Karpas-422 (cell line): ENCODE measurements around the gene TNS1. TPM values are rescaled to one million over a fixed set of nuclear protein-coding genes. Genes with fewer than 3 reads are reported as not detected.

Experiments used
- DNase-seq: peaks from one replicate; pipeline ENCODE4 v3.0.0-alpha.2; 2015
- H2AFZ ChIP-seq: fragments of 200-600 bp; sonication (generic); 2 replicates; pipeline ENCODE4 v1.6.1; 2014; ENCODE audit warnings: antibody characterized with exemption, low read length, mixed read lengths
- H3K27ac ChIP-seq: fragments of 200-600 bp; sonication (generic); 2 replicates; pipeline ENCODE4 v1.5.1; 2014; ENCODE audit warnings: mild to moderate bottlenecking, low read length, moderate library complexity
- H3K27me3 ChIP-seq: fragments of 200-600 bp; sonication (generic); 2 replicates; pipeline ENCODE4 v1.6.1; 2014; ENCODE audit warnings: low read length, mixed read lengths
- H3K36me3 ChIP-seq: fragments of 200-600 bp; sonication (generic); 2 replicates; pipeline ENCODE4 v1.6.1; 2014; ENCODE audit warnings: low read length, mixed read lengths; ENCODE audit not compliant: insufficient read depth
- H3K4me1 ChIP-seq: fragments of 200-600 bp; sonication (generic); 2 replicates; pipeline ENCODE4 v1.6.1; 2014; ENCODE audit warnings: mild to moderate bottlenecking, low read length, mixed read lengths
- H3K4me2 ChIP-seq: fragments of 200-600 bp; sonication (generic); 2 replicates; pipeline ENCODE4 v1.6.1; 2014; ENCODE audit warnings: low read length, low read depth, mild to moderate bottlenecking; ENCODE audit not compliant: poor library complexity, severe bottlenecking
- H3K4me3 ChIP-seq: fragments of 200-600 bp; sonication (generic); 2 replicates; pipeline ENCODE4 v1.5.1; 2014; ENCODE audit warnings: mild to moderate bottlenecking, antibody characterized with exemption, low read length, mixed read lengths
- H3K79me2 ChIP-seq: fragments of 200-600 bp; sonication (generic); 2 replicates; pipeline ENCODE4 v1.6.1; 2014; ENCODE audit warnings: mild to moderate bottlenecking, low read length, mixed read lengths
- H3K9ac ChIP-seq: fragments of 200-600 bp; sonication (generic); 2 replicates; pipeline ENCODE4 v1.6.0; 2014; ENCODE audit warnings: low read length
- H3K9me2 ChIP-seq: fragments of 200-600 bp; sonication (generic), shearing (Covaris generic); replicated peaks from 2 replicates; pipeline ENCODE4 v1.6.0; 2014; ENCODE audit warnings: mild to moderate bottlenecking, low read length, moderate library complexity; ENCODE audit not compliant: insufficient read depth
- H3K9me3 ChIP-seq: fragments of 300-700, 200-600 bp; sonication (generic); 2 replicates; pipeline ENCODE4 v1.6.1; 2014; ENCODE audit warnings: low read length, mixed read lengths
- H4K20me1 ChIP-seq: fragments of 200-600 bp; sonication (generic); 2 replicates; pipeline ENCODE4 v1.6.1; 2014; ENCODE audit warnings: mild to moderate bottlenecking, antibody characterized with exemption, low read length, low read depth; ENCODE audit not compliant: insufficient read depth
- total RNA-seq: library from RNA; depleted of rRNA; stranded (reverse); fragments of >200 nt; shearing (Covaris generic); gene quantifications from 2 replicates; pipeline ENCODE4 v1.2.3, GENCODE V29; 2014; ENCODE audit warnings: low replicate concordance

The TNS1 gene
- total RNA-seq, 1 experiment from 2014 or later: 1.7 TPM

DNA sequence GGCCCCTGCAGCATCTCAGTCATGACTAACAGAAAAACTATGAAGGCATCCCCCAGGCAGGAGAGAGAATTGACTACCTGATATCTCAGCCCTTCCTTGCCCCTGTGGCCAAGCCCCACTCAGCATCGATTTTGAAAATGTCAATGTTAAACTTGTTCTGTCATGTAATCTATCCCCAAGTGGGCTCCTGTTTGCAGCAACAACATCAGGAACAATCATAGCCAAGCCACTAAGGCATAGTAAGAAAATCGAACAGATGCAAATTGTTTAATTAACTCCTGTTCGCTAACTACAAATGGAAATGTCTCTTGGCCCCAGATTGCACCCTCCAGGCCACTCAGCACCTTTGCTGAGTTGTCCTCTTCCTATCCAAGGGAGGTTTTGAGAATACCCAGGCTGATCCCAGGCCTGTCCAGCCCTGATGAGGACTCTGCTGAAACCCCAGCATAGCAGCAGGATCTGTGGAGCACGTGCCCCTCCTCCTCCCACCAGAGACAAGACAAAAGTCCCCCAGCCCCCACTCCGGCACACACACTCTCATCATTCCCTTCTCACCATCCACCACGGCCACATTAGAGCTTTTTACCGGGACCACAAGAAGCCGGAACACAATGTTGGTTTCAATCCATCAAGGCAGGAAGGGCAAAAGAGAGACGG is 150.1 kb downstream of the TNS1 start:
- no peaks in the 10 kb centered on the region for H3K79me2 ChIP-seq
- no peak overlapping the region for H3K4me2 ChIP-seq
- no peaks in the 10 kb centered on the region for H3K36me3 ChIP-seq
- no peaks in the 10 kb centered on the region for H3K27me3 ChIP-seq
- H2AFZ ChIP-seq: no peak overlapping the region
- DNase-seq: no peak
- H3K9me2 ChIP-seq: no peaks in the 10 kb centered on the region
- no peaks in the 10 kb centered on the region for H3K4me1 ChIP-seq
- no peak overlapping the region for H3K27ac ChIP-seq
- no peak overlapping the region for H3K4me3 ChIP-seq
- H4K20me1 ChIP-seq: no peaks in the 10 kb centered on the region
- no peak overlapping the region for H3K9ac ChIP-seq
- H3K9me3 ChIP-seq: no peaks in the 10 kb centered on the region

DNA sequence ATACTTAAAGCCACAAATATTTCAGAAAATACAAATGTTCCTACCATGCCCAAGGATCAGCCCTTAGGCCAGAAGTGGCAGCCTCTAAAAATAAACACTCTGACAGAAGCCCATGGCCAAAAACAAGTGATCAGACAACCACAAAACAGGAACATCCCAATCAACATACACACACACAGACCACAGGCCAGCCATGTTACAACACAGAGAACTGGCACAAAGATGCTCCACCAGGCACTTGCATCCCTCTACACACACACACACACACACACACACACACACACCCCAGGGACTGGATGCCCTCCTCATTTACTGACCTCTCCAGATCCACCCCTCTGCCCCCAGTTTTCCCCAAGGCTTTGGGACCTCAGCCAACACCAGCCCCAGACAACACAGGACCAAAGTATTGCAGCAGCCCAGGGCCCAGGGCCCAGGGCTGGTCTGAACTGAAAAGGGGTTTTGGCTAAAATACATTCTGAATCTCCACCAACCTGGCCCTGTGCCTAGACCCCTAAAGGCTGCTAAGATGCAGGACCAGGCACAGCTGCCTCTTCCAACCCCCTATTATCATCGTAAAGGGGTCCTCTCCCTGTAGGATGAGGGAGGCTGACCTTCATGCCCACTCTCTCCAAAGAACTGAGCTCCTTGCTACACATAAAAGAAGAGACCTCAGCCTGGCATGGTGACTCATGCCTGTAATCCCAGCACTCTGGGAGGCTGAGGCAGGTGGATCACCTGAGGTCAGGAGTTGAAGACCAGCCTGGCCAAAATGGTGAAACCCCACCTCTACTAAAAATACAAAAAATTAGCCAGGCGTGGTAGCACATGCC is 151.4 kb downstream of the TNS1 start:
- no peak for DNase-seq
- H3K27ac ChIP-seq: no peak overlapping the region
- no peaks in the 10 kb centered on the region for H3K79me2 ChIP-seq
- no peak overlapping the region for H3K9ac ChIP-seq
- H3K4me3 ChIP-seq: no peak overlapping the region
- H4K20me1 ChIP-seq: no peaks in the 10 kb centered on the region
- no peak overlapping the region for H2AFZ ChIP-seq
- H3K9me2 ChIP-seq: no peaks in the 10 kb centered on the region
- H3K27me3 ChIP-seq: no peaks in the 10 kb centered on the region
- no peak overlapping the region for H3K4me2 ChIP-seq
- H3K36me3 ChIP-seq: no peaks in the 10 kb centered on the region
- H3K4me1 ChIP-seq: no peaks in the 10 kb centered on the region
- H3K9me3 ChIP-seq: no peaks in the 10 kb centered on the region

DNA sequence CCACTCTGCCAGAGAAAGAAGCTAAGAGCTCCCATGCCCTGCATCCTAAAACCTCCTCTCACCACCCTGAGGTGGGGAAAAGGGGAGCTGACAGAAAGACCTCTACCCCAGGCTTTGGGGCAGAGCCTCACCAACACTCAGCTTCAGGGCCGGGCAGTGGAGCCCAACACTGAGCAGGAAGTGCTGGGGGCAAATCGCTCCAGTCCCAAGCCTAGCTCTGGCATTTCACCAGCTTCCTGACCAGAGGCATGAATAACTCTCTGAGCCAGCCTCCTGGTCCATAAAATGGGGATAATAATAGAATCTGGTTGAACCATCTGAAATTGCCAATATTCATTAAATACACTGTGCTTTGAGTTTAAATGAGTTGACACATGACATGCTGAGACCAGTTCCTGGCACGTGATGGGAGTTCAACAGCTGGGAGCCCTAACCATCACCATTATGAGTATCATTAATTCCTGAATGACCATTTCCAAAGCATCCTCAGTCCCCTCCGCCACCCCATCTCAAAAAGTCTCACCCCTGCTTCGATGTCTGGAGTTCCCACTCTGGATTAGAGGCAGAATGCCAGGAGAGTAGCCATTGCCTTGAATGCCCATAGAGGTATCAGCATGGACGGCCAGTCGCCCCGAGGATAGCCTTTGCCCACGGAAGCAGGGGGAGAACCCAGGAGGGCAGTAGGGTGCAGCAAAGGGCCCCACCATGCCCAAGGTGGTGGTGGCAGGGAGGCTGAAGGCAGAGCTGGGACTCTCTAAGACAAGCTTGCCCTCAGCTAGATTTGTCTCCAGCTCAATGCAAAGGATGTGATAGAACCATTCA is 153.4 kb downstream of the TNS1 start:
- Histone ChIP-seq H3K79me2 (no peaks in the 10 kb centered on the region), H3K9ac (no peak overlapping the region), H2AFZ (no peak overlapping the region), H3K27ac (no peak overlapping the region), H3K9me3 (no peaks in the 10 kb centered on the region), H3K4me2 (no peak overlapping the region), H3K36me3 (no peaks in the 10 kb centered on the region), H3K27me3 (no peaks in the 10 kb centered on the region), H3K4me3 (no peak overlapping the region), H3K4me1 (no peaks in the 10 kb centered on the region), H3K9me2 (no peaks in the 10 kb centered on the region), H4K20me1 (no peaks in the 10 kb centered on the region)
- DNase-seq: no peak

DNA sequence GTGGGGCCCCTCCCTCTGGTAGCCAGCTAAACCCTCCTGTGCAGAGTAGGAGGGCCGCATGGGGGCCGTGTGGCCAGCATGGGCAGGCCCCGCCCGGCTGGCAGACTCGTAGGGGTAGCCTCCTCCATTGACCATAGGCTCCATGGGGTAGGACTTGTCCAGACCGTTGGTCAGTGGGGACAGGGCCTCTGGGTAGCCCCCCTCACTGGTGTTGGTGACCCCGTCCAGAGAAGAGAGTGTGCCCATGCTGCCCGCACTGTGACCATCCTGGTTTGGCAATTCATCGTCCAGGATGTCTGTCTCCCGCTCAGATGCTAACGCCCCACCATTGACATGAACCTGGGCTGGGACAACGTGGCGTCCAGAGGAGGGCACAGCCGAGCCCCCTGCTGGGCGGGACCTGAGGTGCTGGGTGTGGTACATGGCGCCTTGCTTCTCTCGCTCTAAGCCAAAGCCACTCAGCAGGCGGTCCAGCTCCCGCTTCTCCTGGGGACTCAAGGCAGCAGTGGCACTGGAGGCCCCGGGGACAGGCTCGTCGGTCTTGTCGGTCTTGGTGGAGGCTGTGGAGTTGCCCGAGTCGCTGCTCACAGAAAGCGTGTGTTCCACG is 154.3 kb downstream of the TNS1 start:
- Histone ChIP-seq H3K79me2 (no peaks in the 10 kb centered on the region), H3K4me2 (no peak overlapping the region), H3K9me3 (no peaks in the 10 kb centered on the region), H3K9ac (no peak overlapping the region), H2AFZ (no peak overlapping the region), H3K4me1 (no peaks in the 10 kb centered on the region), H4K20me1 (no peaks in the 10 kb centered on the region), H3K27me3 (no peaks in the 10 kb centered on the region), H3K36me3 (no peaks in the 10 kb centered on the region), H3K27ac (no peak overlapping the region), H3K4me3 (no peak overlapping the region), H3K9me2 (no peaks in the 10 kb centered on the region)
- DNase-seq: no peak

DNA sequence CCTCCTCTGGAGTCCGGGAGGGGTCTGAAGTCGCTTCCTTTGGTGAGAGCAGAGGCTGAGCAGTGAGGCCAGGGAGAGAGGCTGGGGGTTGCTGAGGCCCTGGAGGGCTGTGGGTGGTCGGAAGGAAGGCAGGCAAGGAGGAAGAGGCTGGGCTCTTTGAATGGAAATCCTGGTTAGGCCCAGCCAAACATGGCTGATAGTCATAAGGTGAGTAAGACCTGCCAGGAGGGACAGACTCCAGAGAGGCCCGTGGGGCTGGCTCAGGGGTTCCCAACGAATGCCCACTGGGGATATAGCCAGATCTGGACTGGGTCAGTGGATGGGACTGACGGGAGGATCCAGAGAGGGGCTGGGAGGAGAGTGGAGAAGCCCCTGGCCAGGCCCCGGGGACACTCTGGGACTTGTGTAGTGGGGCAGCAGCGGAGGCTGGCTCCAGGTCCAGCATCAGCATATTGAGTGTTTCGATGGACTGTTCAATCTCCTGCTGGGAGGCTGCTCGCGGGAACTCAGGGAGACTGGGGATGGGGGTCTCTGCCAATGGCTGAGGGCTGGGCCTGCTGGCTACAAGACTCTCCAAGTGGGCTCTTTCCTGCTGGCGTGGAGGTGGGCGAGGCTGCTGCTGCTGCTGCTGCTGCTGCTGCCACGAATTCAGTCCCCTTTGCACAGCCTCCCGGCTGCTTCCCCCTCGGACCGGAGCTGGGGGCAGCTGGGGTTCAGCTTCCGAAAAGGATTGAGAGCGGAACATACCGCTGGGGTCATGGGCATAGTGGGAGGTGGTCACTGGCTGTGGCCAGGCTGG is 155.0 kb downstream of the TNS1 start:
- H3K9me3 ChIP-seq: no peaks in the 10 kb centered on the region
- H3K9ac ChIP-seq: no peak overlapping the region
- no peaks in the 10 kb centered on the region for H3K36me3 ChIP-seq
- no peaks in the 10 kb centered on the region for H3K79me2 ChIP-seq
- H3K4me2 ChIP-seq: no peak overlapping the region
- H4K20me1 ChIP-seq: no peaks in the 10 kb centered on the region
- no peak for DNase-seq
- H3K27me3 ChIP-seq: no peaks in the 10 kb centered on the region
- H3K4me1 ChIP-seq: no peaks in the 10 kb centered on the region
- H3K27ac ChIP-seq: no peak overlapping the region
- no peaks in the 10 kb centered on the region for H3K9me2 ChIP-seq
- no peak overlapping the region for H3K4me3 ChIP-seq
- no peak overlapping the region for H2AFZ ChIP-seq

DNA sequence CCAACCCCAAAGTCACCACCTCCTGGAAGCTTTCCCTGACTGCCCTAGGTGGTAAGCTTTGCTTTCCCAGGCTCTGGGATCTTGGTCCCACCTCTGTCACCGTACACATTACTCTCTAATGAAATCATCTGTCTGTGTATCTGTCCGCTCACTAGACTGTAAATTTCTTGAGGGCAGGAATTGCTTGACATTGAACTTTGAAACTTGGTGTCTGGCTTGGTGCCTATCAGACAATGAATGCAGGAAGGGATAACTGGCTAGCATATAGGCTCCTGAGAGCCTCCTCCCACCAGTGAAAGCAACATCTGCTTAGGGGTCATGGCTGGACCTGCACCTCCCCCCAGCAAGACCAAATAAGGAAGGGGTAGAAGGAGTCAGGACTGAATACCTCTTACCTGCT is 155.7 kb downstream of the TNS1 start:
- H2AFZ ChIP-seq: no peak overlapping the region
- no peaks in the 10 kb centered on the region for H3K9me2 ChIP-seq

DNA sequence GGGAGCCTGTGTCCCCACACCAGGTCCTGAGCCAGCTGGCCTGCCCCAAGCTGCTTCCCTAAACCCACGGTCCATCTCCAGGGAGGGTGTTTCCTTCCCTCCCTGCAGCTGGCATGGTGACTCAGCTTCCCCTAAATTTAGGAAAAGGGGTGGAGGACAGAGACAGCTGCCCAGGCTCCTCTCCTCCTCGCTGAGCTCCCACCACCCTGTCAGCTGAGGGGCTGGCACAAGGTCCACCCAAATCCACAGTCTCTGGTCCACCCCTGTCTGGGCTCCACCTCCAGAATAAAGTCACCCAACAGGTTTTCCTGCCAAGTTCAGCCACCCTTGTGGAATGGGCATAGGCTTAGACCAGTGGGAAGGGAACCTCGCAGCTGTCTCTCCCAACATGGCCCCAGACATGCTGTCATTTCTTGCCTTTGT is 156.5 kb downstream of the TNS1 start:
- no peaks in the 10 kb centered on the region for H3K9me2 ChIP-seq
- no peaks in the 10 kb centered on the region for H4K20me1 ChIP-seq
- H3K27ac ChIP-seq: no peak overlapping the region
- H3K9me3 ChIP-seq: no peaks in the 10 kb centered on the region
- no peak overlapping the region for H3K4me3 ChIP-seq
- no peak overlapping the region for H2AFZ ChIP-seq
- H3K27me3 ChIP-seq: no peaks in the 10 kb centered on the region
- H3K9ac ChIP-seq: no peak overlapping the region
- no peak overlapping the region for H3K4me2 ChIP-seq
- no peaks in the 10 kb centered on the region for H3K36me3 ChIP-seq
- no peaks in the 10 kb centered on the region for H3K4me1 ChIP-seq
- no peak for DNase-seq
- no peaks in the 10 kb centered on the region for H3K79me2 ChIP-seq

More for the DNA sequence above, 155.7 kb downstream of the TNS1 start:
- H3K4me2 ChIP-seq: no peak overlapping the region
- H3K4me1 ChIP-seq: no peaks in the 10 kb centered on the region
- no peaks in the 10 kb centered on the region for H3K79me2 ChIP-seq
- no peaks in the 10 kb centered on the region for H4K20me1 ChIP-seq
- H3K27ac ChIP-seq: no peak overlapping the region
- H3K4me3 ChIP-seq: no peak overlapping the region
- no peaks in the 10 kb centered on the region for H3K36me3 ChIP-seq
- DNase-seq: no peak
- no peaks in the 10 kb centered on the region for H3K9me3 ChIP-seq
- no peaks in the 10 kb centered on the region for H3K27me3 ChIP-seq
- no peak overlapping the region for H3K9ac ChIP-seq
